ENCODE measurements around the gene IGFALS.

GRCh38 chr16:1754204-1754603 lies 39.3 kb downstream of the IGFALS start:
- TF ChIP-seq POLR2A (IDR thresholded peaks at IDR 0.05) (no peak), CTCF (IDR thresholded peaks at IDR 0.05) (no peak)

All from lower leg skin (tissue), 3 donors.